Measurements from ENCODE around the gene DPP7. TPM values are rescaled to one million over a fixed set of nuclear protein-coding genes. Genes with fewer than 3 reads are reported as not detected.
A peak's percentile ranks its signal among the peaks of the same experiment; 100 is the strongest.

Gene DPP7
- total and polyA plus RNA-seq, 2 donors (not counting 1 experiment from before 2014, with no cell fraction given): 324 to 506 TPM

GRCh38 chr9:137128862-137129455 is 14.4 kb upstream of the DPP7 start:
- Histone ChIP-seq H4K20me1 (ENCODE audit: control insufficient read depth, insufficient read depth, low read length, poor library complexity, severe bottlenecking) (no peaks in the 10 kb centered on the region), H3K9me3 (ENCODE audit: control extremely low read depth in 1 of 3, control insufficient read depth in 2 of 3, insufficient read depth in 1 of 3, low read length in 2 of 3) (peaks cover 0 to 8% (median 0%) of the 10 kb centered on the region in 3 donors), H2AFZ (ENCODE audit: insufficient read depth, low read depth, low read length, poor library complexity, severe bottlenecking) (peak overlapping the region; percentile 86), H3K79me2 (ENCODE audit: control insufficient read depth, insufficient read depth, low read length) (peaks cover 30% of the 10 kb centered on the region), H3K36me3 (replicated peaks in 1 of 2; ENCODE audit: control extremely low read depth in 1 of 2, control insufficient read depth in 1 of 2, extremely low read depth in 1 of 2, insufficient read depth in 2 of 2, low read length in 1 of 2) (no peaks in the 10 kb centered on the region), H3K27ac (ENCODE audit: low read length in 2 of 2) (peak overlapping the region; percentile 71 to 93), H3K4me2 (replicated peaks; ENCODE audit: low read depth, low read length, poor library complexity, severe bottlenecking) (peak overlapping the region; percentile 94), H3K4me1 (ENCODE audit: control insufficient read depth in 2 of 2, insufficient read depth in 2 of 2, low read length in 2 of 2) (peaks cover 31 to 35% of the 10 kb centered on the region in 2 donors), H3K27me3 (replicated peaks in 1 of 4; ENCODE audit: control extremely low read depth in 1 of 4, control insufficient read depth in 3 of 4, insufficient read depth in 4 of 4, low read length in 3 of 4) (no peaks in the 10 kb centered on the region), H3K4me3 (ENCODE audit: control extremely low read depth in 1 of 5, extremely low read depth in 1 of 5, insufficient read depth in 1 of 5, low read depth in 2 of 5, low read length in 4 of 5) (peak overlapping the region; percentile 8 to 82 (median 73)), H3K9ac (ENCODE audit: low read length) (peak overlapping the region; percentile 84)
- peaks cover 4% of the 10 kb centered on the region for H3K27me3 Mint-ChIP-seq
- H3K9me3 Mint-ChIP-seq (ENCODE audit: insufficient read depth): no peaks in the 10 kb centered on the region
- DNase-seq (peak; percentile 66), ATAC-seq (ENCODE audit: low read depth) (no peak)
- peak overlapping the region; percentile 95 for H3K27ac Mint-ChIP-seq
- peak overlapping the region; percentile 89 for H3K4me3 Mint-ChIP-seq
- H3K4me1 Mint-ChIP-seq: peaks cover 34% of the 10 kb centered on the region
- 20% methylated on average over 37 of the region's 37 CpGs for WGBS (ENCODE audit: insufficient coverage)
- POLR2A ChIA-PET: interaction anchor here (0.5 to 3.2 kb wide), 10 partner anchors 23 to 366 kb away, joined by 3 to 21 read pairs (median 4); partner anchors contain the start of genes ANAPC2, SSNA1, TPRN and TUBB4B
- CTCF ChIA-PET: interaction anchor here (0.9 to 2.6 kb wide), 9 partner anchors 10 to 149 kb away, joined by 3 to 11 read pairs (median 4); partner anchors contain the start of genes MAN1B1, RNF224 and TOR4A
- TF ChIP-seq CTCF (IDR thresholded peaks at IDR 0.05) (no peak), EZH2 (IDR thresholded peaks at IDR 0.05; ENCODE audit: borderline replicate concordance, insufficient read depth, low read depth, low read length, poor library complexity, severe bottlenecking) (no peak)
- intact Hi-C loops (cut with micrococcal nuclease): loop anchor here (2.0 to 5.0 kb wide), 3 partner anchors 42 to 72 kb away; partner anchors contain the start of genes ANAPC2, MAN1B1, SSNA1 and TPRN
